ENCODE results near the gene ANKRD65.
"Not testable (repeated sequence)": the region's sequence is repeated elsewhere in the genome, so short reads cannot be mapped to it uniquely, and the experiment has no call there.

Gene ANKRD65

DNA sequence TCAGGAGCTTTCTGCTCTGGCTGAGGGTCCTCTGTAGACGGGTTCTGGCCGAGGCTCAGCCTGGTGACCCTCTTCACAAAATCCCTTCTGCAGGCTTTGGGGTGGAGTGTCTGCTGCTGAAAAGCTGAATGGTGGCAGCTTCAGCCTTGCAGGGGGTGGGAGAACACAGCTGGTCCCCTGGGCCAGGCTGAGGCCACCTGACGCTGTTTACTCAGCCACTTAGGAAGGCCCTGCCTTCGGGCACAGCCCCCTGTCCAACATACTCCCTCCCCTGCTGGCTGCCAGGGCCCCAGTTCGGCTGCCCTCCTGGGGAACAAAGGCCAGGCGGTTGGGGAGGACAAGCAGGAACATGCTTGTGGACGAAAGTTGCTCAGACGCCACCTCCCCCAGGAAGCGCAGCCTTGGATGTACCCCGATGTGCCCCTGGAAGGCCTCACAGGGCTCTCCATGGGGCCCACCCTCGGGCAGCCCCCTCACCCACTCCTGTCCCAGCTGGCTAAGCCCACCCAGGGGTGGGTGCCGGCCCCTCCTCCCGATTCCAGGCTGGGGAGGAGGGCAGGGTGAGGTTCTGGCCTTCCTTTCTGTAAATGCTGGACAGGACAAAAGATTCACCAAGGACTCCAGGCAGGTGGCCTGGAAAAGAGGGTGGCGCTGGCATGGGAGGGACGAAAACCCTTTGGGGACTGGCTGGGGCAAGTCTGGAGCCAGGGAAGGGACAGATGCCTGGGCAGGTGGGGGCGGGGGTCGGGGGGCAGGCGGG lies at the start of gene ANKRD65:
Gene ANKRD65, minus strand, starts transcription at position 130 of the 760 bp plus-strand sequence. CDS start 271 bp downstream, outside the sequence.
- DNase-seq (ENCODE audit: low read depth in 2 of 2) = no peak

DNA sequence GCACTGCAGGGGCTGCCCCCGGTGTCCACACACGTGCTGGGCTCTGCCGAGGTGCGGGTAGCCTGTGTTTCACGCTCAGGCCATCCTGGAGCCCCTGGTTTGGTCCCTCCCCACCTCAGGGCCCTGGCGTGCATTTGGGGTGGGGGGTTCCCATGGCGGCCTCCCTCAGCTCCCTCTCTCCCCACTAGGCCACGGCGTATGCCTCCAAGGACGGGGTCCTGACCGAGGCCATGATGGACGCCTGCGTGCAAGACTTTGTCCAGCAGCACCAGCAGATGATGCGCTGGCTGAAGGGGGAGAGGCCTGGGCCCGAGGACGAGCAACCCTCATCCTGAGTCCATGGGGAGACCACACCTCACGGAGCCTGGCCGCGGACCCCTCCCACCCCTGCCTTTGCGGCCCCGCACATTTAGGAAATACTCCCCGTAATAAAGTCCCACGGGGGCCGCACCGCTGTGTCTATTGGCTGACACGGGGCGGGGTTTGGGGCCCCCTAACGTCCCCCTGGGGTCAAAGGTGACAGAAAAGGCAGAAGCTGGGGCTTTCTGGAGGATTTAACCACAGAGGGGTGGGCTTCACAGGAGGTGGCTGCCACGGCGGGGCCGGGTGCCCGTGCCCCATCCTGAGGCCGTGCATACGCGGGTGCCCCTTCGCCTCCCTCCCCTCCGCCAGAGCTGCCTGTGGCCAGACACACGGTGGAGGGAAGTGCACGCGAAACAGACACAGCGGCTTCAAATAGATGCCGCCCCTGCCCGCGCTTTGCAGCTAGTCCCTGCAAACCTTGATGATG lies 47.3 kb upstream of the ANKRD65 start:
- DNase-seq (ENCODE audit: low read depth in 2 of 2) = not testable (repeated sequence)

DNA sequence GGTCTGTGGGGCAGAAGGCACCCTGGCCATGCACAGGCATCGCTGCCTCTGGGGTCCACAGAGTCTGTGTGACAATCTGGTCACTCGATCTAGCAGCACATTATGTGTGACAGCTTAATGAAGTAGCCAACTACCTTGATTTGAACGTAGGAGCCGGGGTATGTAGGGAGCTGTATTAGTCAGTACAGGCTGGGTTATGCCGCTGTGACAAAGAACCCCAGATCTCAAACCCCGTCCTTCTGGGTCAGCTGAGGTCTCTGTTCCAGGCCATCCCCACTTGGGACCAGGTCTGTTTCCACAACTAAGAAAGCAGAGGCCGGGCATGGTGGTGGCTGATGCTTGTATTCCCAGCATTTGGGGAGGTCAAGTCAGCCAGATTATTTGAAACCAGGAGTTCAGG lies 42.2 kb upstream of the ANKRD65 start:
- no peak for DNase-seq (ENCODE audit: low read depth in 2 of 2)

DNA sequence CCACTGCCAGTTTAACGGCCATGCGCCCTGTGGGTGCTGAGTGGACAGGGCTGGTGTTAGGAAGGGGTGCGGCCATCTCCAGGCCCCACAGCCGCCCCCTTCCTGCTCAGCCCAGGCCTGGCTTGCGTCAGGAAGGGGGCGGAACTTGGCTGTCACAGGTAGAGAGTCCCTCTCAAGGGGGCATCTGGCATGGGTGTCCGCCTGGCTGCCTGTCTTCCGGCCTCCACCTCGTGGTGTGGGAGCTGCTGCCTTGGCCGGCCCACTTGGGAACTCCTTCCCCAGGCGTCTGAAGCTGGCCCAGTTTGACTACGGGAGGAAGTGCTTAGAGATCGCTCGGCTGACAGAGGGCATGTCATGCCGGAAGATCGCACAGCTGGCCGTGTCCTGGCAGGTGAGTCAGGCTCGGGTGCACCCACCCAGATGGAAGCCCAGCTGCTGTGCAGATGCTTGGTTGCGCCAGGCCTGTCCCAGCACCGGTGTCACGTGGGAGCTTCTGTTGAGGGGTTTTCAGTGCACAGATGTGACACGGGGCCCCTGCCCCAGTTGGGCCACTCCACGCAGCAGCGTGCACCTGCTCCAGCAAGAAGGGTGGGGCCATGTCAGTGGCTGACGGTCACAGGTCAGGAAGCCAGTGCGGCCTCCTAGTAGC lies 41.4 kb upstream of the ANKRD65 start:
- DNase-seq (ENCODE audit: low read depth in 2 of 2) = peak in 1 of 2 experiments; percentile 1

DNA sequence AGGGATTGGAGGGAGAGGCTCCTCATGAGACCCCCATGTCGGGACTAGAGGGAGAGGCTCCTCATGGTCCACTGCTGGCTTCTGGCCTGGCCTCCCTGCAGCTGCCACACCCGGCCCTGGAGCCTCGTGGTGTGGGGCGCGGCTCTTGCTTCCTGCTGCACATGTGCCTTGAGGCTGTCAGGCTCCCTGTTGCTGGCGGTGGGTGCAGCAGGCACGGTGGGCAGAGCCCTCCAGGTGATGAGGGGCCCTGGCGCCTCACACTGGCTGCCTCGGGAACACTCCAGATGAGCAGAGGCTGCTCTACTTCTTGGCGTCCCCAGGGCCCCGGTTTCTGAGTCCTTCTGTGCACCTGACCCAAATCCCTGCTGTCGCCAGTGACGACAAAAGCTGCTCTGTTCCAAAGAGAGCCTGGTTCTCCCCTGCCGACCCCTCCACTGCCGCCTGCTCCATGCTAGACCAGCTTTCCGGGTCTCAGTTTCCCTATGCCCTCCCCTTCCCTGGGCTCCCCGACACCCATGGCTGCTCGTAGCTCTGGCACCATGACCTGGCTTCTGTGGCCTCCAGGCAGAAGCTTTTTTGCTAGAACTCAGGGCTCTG lies 40.7 kb upstream of the ANKRD65 start:
- DNase-seq (ENCODE audit: low read depth in 2 of 2) = no peak

DNA sequence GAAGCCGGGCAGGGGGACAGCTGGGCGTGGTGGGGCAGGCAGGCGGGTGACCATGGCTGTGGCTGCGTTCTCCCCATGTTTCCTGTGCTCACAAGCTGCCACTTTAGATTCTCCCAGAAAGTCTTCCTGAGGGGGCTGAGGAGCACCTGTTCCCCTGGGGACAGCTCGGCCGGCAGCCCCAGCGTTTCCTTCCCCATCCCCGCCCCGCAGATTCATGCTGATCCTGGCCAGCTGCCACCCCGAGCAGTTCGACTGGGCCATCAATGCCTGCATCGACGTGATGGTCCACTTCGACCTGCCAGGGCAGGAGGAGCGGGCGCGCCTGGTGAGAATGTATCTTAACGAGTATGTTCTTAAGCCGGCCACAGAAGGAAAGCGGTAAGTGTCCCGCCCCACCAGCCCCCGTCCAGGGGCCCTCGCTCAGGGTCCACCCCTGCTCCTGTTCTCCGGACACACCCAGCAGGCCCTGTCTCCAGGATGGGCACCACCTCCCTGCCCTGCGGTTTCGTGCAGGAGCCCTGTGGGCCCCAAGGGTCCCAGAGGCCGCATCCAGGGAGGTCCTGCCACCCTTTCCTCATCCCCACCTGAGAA lies 39.6 kb upstream of the ANKRD65 start:
- no peak for DNase-seq (ENCODE audit: low read depth in 2 of 2)

DNA sequence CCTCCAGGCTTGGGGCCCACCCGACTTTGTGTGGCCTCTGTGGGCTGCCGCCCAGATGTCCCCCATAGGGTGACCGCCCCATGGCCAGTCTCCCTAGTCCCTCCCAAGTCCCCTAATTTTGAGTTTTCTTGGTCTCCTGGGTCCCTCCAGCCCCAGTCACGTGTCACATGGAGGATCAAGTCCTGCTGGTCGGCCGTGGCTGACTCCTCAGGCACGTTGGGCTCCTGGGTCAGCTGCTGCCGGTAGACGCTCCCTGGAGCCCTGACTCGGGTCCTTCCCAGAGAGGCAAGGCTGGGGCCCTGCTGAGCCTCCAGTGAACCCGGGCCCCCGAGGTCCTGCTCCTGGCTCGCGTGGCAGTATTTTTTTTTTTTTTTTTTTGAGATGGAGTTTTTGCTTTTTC lies 38.6 kb upstream of the ANKRD65 start:
- not testable (repeated sequence) for DNase-seq (ENCODE audit: low read depth in 2 of 2)

DNA sequence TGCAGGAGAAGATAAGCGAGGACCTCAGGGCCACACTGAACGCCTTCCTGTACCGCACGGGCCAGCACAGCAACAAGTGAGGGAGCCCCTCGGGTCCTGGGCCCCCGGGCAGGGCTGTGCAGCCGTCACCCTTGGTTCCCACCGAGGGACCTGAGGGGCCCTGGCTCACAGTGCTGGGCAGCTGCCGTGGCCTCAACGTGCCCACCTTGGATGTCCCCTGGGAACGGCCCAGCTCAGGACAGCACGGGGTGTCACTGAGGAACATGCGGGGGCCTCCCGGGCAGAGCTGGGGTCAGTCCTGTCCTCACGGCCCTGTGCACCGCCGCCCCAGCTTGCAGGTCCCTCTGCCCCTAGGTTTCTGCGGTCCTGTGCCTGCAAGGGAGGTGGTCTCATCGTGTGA lies 38.1 kb upstream of the ANKRD65 start:
- DNase-seq (ENCODE audit: low read depth in 2 of 2) = not testable (repeated sequence)

DNA sequence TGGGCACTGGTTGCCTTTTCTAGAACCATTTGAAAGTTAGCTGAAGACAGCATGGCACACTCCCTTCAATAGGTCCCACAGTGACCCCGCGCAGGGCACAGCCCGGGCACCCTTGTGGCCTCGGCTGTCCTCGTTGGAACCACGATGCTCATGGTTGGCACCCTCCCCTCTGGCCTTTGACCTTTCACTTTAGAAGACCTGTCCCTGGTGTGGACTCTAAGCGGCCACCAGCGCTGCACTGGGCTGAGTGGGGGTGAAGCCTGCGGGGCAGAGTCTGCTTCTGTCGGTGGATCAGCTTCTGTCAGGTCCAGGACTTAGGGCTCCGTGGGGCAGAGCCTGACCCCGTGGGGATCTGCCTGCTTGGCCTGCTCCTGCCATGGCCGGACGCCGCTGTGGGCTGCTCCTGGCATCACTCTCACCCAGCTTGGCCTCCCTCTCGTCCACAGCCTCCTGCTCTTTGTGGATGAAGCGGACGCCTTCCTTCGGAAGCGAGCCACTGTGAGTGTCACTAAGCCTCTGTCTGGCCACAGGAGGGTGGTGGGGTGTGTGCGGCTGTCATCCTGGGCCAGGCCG lies 35.7 kb upstream of the ANKRD65 start:
- DNase-seq (ENCODE audit: low read depth in 2 of 2) = not testable (repeated sequence)

DNA sequence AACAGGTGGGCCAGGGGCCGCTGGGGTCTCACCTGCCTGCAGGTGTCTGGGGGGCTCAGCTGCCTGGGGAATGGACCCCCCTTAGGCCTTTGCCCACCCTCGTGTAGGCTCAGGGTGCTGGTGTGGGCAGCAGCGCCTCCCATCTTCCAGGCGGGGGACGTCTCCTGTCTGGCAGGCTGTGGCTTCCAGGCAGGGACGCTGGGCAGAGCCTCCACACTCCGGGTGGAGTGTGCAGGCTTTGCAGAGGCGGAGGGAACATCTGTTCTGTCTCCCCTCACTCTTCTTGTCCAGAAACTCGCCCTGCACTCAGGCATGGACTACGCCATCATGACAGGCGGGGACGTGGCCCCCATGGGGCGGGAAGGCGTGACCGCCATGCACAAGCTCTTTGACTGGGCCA lies 34.9 kb upstream of the ANKRD65 start:
- DNase-seq (ENCODE audit: low read depth in 2 of 2) = not testable (repeated sequence)

DNA sequence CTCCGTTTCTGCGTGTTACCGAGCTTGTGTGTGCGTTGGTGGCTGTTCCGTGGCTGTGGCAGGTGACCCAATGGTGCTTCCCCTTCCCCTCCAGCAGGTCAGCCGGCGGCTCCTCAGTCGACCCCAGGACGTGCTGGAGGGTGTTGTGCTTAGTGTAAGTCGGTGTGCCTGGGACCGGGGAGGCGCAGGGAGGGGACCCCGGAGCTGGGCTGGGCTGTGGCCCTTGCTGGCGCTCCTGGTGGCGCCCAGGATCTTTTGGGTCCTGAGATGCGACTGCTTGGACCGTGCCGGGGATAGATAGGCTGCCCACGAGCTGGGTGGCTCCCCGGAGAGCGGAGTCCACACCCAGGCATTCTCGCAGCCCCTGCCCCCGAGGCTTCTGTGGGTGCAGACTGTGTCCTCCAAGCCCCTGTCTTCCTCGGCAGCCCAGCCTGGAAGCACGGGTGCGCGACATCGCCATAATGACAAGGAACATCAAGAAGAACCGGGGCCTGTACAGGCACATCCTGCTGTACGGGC lies 34.3 kb upstream of the ANKRD65 start:
- no peak for DNase-seq (ENCODE audit: low read depth in 2 of 2)

DNA sequence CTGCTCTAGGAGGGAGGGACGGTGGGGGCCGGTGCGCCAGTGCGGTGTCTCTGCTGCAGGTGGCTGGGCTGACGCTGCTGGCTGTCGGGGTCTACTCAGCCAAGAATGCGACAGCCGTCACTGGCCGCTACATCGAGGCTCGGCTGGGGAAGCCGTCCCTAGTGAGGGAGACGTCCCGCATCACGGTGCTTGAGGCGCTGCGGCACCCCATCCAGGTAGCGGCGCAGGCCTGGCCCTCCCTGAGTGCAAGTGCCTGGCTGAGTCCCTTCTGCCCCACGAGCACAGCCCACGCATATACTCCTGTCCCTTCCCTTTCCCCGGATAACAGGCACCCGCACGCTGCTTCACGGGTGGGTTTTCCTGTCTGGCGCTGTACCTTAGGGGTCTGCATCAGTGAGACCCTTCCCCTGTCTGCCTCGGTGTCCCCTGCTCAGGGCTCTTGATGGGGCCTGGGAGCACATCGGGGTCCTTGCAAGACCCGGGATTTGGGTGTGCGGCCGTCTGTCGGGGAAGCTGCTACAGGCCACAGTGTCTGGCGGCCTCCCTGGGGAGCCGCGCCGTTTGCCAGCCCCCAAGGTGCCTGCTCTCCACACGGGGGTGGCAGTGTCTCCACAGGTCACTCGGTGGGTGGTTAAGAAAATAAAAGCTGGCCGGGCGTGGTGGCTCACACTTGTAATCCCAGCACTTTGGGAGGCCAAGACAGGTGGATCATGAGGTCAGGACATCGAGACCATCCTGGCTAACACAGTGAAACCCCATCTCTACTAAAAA lies 33.4 kb upstream of the ANKRD65 start:
- not testable (repeated sequence) for DNase-seq (ENCODE audit: low read depth in 2 of 2)

DNA sequence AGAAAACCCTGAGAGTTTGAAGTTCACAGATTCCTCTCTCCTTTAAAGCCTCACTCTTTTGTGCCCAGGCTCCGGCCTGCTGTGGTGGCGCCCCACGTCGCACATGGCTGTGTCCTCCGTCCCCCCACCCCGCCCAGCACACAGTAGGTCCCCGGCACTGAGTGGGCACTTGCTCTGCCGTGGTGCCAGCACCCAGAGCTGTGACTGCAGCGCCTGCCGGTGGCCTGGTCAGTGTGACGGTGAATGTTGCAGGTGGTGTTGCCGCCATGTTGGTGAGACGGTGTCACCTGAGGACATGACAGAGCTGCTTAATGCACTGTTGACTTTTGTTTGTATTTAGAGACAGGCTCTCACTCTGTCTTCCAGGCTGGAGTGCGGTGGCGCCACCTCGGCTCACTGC lies 31.8 kb upstream of the ANKRD65 start:
- no peak for DNase-seq (ENCODE audit: low read depth in 2 of 2)

DNA sequence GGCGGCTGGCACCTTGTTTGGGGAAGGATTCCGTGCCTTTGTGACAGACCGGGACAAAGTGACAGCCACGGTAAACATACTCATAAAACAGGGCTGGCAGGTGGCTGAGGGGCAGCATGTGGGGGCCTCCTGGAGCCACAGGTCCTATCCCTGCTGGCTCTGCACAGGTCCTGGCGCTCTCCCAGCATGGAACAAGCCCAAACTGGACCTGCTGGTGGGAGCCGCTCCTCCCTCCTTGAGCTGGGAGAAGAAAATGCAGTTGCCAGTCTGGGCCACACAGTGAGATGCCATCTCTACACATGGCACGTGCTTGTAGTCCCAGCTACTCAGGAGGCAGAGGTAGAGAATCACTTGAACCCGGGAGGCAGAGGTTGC lies 31.3 kb upstream of the ANKRD65 start:
- DNase-seq (ENCODE audit: low read depth in 2 of 2) = not testable (repeated sequence)

DNA sequence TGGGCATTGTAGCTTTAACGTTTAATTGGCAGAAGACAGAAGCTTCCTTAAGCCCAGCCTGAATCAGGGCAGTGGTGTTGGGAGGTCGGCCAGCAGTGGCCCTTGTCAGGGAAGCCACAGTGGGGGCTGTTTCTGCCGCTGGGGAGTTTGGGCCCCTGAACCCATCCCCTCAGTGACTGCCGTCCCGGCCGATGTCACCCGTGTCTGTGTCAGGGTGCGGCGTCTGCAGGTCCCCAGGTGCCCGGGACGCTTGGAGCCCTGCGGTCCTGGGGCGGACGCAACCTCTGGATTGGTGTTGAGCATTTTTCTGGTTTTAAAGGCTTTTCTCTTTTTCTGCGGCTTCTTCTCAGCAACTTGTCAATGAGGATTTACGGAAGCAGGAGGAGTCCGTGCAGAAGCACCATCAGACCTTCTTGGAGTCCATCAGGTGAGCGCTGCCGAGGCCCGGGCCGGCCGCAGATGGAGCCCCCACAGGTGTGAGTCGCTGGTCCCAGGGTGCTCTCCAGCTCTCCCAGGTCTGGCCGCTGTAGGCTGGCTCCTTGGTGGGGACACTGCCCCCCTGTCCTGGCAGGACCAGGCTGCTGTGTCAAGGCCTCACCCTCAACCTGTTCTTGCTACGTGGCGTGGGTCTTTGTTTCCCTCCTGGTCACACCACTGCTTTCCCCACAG lies 30.8 kb upstream of the ANKRD65 start:
- no peak for DNase-seq (ENCODE audit: low read depth in 2 of 2)

DNA sequence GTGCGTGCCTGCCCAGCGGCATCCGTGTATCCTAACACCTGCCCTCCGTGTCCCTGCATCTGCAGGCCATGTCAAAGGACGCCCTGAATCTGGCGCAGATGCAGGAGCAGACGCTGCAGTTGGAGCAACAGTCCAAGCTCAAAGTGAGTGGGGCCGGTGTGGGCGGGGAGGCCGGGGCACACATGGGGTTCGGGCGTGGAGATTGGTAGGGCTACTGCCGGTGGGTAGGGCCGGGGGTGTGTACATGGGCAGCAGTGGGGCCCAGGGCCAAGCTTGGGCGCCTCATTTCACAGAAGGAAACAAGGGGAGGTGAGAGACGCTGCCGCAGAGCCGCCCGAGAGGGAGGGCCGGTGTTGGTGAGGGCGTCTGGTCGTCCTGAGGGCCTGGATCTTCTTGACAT lies 29.5 kb upstream of the ANKRD65 start:
- DNase-seq (ENCODE audit: low read depth in 2 of 2) = not testable (repeated sequence)

DNA sequence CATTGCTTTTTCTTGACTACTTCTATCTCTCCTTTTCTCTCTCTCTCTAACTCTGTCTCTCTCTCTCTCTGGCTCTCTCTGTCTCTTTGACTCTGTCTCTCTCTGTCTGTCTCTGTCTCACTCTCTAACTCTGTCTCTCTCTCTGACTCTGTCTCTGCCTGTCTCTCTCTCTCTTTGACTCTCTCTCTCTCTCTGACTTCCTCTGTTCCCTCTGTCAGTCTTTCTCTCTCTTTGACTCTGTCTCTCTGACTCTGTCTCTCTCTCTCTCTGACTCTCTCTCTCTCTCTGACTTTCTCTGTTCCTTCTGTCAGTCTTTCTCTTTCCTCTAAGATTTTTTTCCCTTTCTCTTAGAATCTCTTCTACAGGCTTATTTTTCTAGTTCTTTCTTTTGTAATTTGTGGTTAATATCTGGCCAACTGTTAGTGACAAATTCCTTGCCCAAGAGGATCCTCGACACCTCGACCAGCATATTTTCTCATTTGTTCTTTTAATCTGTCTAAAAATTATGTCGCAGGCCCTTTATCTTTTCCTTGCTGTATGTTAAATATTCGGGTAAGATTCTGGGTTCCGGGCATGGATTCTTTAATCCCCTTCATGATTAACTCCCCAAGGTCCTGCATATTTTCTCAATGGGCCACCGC lies 28.1 kb upstream of the ANKRD65 start, which contains the start of gene ATAD3C:
Gene ATAD3C, plus strand, starts transcription at position 591 of the 641 bp plus-strand sequence. CDS start 995 bp downstream, outside the sequence.
- DNase-seq (ENCODE audit: low read depth in 2 of 2) = no peak

DNA sequence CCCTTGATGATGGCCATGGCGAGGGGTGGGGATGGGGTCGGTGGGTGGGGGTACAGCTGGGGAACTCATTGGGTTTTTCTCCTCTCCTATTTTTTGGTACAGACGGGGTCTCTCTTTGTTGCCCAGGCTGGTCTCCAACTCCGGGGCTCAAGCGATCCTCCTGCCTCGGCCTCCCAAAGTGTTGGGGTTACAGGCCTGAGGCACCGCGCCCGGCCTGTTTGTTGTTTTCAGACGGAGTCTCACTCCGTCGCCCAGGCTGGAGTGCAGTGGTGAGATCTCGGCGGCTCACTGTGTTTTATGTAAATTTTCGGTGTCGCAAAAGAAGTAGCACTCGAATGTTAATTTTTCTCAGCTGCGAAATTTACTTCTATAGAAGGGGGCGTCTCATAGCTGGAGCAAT lies 25.6 kb upstream of the ANKRD65 start:
- DNase-seq (ENCODE audit: low read depth in 2 of 2) = not testable (repeated sequence)
